ENCODE data around the gene PHLDB1. TPM values are rescaled to one million over a fixed set of nuclear protein-coding genes. Genes with fewer than 3 reads are reported as not detected.

The PHLDB1 gene
- total and polyA plus RNA-seq, 2 donors (not counting 3 experiments of a cell fraction or from before 2014, with no cell fraction given), result 99.7 to 183 TPM

DNA sequence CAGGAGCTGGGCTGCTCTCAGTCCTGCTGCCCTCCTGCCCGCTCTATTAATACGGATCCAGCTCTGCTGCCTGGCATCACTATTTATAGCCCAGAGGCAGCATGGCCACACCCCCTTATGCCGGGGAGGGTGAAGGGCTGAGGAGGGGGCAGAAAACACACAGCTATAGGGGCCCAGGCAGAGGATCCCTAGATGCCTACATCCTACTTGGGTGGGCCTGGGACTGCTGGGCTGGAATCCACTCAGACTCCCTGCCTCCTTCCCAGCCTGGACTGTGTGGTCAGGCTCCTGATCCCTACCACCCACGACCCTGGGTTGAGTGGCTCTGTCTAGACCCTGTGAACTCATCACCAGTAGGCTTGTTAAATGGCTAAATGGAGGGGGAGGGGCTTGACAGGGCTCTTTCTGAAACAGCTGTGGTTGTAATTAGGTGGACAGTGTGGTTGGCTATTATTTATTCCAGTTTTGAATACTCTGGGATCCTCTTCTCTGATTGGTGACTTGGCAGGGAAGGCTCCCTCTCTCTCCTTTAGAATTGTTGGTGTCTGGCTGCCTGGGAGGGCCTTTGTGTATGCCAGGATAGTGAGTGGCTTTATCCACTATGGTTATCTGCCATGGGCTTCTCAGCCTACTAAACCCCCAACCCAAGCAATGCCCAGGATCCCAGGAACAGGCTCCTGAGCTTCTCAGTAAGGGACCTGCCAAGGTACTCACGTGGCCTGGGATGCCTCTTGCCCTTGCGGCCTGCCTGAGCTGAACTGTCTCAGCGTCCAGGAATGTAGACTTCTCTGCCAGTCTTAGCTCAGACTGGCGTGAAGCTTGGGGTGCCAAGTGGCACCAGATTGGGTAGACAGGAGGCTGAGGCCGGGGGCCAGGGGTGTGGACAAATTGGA lies 15.2 kb downstream of the PHLDB1 start:
- Histone ChIP-seq H3K4me1 (ENCODE audit: control insufficient read depth, extremely low read depth, insufficient read depth, low read length) (peaks cover 51% of the 10 kb centered on the region), H3K9me1 (replicated peaks; ENCODE audit: control insufficient read depth, extremely low read depth, insufficient read depth, low read length) (no peaks in the 10 kb centered on the region), H3K27me3 (ENCODE audit: control insufficient read depth in 2 of 2, insufficient read depth in 2 of 2, low read length in 2 of 2) (no peaks in the 10 kb centered on the region), H3K4me3 (replicated peaks in 1 of 3; ENCODE audit: insufficient read depth in 1 of 3, low read depth in 1 of 3, low read length in 3 of 3) (peak overlapping the region in 2 of 3 experiments; percentile 70 to 74), H3K79me2 (ENCODE audit: control insufficient read depth, insufficient read depth, low read length) (peaks cover 51% of the 10 kb centered on the region), H2AFZ (ENCODE audit: low read depth, low read length) (no peak overlapping the region), H3K9me3 (replicated peaks; ENCODE audit: control insufficient read depth, insufficient read depth, low read length) (no peaks in the 10 kb centered on the region), H3K36me3 (ENCODE audit: control insufficient read depth in 2 of 2, extremely low read depth in 1 of 2, insufficient read depth in 2 of 2, low read length in 2 of 2) (peaks cover 6 to 20% of the 10 kb centered on the region in 2 experiments), H3K27ac (ENCODE audit: insufficient read depth, low read depth, low read length) (peak overlapping the region; percentile 19), H3K4me2 (ENCODE audit: insufficient read depth, low read length) (peak overlapping the region; percentile 59), H3K9ac (replicated peaks; ENCODE audit: extremely low read depth, insufficient read depth, low read length) (peak overlapping the region; percentile 78), H4K20me1 (replicated peaks; ENCODE audit: control insufficient read depth, extremely low read depth, insufficient read depth, low read length) (no peaks in the 10 kb centered on the region)
- intact Hi-C loops (cut with micrococcal nuclease), result no loop called here
- TF ChIP-seq POLR2A (IDR thresholded peaks at IDR 0.05; ENCODE audit: low read depth, low read length), result peak; percentile 20
- TF ChIP-seq, protein P1, sequence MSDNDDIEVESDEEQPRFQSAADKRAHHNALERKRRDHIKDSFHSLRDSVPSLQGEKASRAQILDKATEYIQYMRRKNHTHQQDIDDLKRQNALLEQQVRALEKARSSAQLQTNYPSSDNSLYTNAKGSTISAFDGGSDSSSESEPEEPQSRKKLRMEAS (IDR thresholded peaks at IDR 0.05; ENCODE audit: insufficient read depth, insufficient read length), result no peak
- no TSS peak for BruUV-seq (replicated peaks)
- ChIA-PET POLR2A (interaction anchor here (0.6 to 3.9 kb wide), 3 partner anchors 10 to 163 kb away, joined by 3 to 29 read pairs (median 13); partner anchors contain the start of gene PHLDB1), CTCF (interaction anchor here (1.0 to 8.3 kb wide), 6 partner anchors 10 to 37 kb away, joined by 3 to 138 read pairs (median 7); partner anchors contain the start of gene PHLDB1)
- peak; percentile 63 for FAIRE-seq
- dilution Hi-C loops (cut with MboI; ENCODE audit: extremely low pct_ligation_motif_present, low sequenced_read_pairs), result no loop called here
- DNase-seq (ENCODE audit: low read depth, low spot score), result peak; percentile 32

DNA sequence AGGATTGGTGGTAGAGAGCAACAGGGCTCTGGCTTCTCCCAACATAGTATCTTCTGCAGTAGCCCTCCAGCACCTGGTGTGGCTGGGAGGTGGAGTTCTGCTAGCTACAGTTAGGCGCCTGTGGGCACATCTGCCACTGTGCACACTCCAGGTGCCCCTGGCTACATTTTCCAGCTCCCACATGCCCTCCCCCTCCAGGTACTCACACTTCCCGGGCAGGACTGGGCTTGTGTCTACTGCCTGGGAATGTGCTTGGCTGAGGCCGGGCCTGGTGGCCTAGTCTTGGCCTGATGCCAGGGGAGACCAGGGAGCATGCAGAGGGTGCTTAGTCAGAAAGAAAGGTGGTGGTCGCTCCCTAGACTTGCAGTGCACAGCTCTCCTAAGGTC lies 15.8 kb downstream of the PHLDB1 start:
- no peak overlapping the region for H3K9ac ChIP-seq (replicated peaks; ENCODE audit: extremely low read depth, insufficient read depth, low read length)
- H4K20me1 ChIP-seq (replicated peaks; ENCODE audit: control insufficient read depth, extremely low read depth, insufficient read depth, low read length), result no peaks in the 10 kb centered on the region
- H3K4me3 ChIP-seq (replicated peaks in 1 of 3; ENCODE audit: insufficient read depth in 1 of 3, low read depth in 1 of 3, low read length in 3 of 3), result peak overlapping the region in 1 of 3 experiments; percentile 1
- peaks cover 56% of the 10 kb centered on the region for H3K79me2 ChIP-seq (ENCODE audit: control insufficient read depth, insufficient read depth, low read length)
- TF ChIP-seq POLR2A (IDR thresholded peaks at IDR 0.05; ENCODE audit: low read depth, low read length), result peak; percentile 13
- no peak for TF ChIP-seq EZH2 (IDR thresholded peaks at IDR 0.05; ENCODE audit: borderline replicate concordance, low read depth, low read length, severe bottlenecking)
- TF ChIP-seq GATA2 (IDR thresholded peaks at IDR 0.05; ENCODE audit: insufficient read depth, insufficient read length, low read depth, low read length), result no peak
- no peak overlapping the region for H2AFZ ChIP-seq (ENCODE audit: low read depth, low read length)
- H3K9me3 ChIP-seq (replicated peaks; ENCODE audit: control insufficient read depth, insufficient read depth, low read length), result no peaks in the 10 kb centered on the region
- FAIRE-seq (peak; percentile 79), DNase-seq (ENCODE audit: low read depth, low spot score) (peak; percentile 28)
- no peaks in the 10 kb centered on the region for H3K9me1 ChIP-seq (replicated peaks; ENCODE audit: control insufficient read depth, extremely low read depth, insufficient read depth, low read length)
- no TSS peak for BruUV-seq (replicated peaks)
- H3K4me2 ChIP-seq (ENCODE audit: insufficient read depth, low read length), result peak overlapping the region; percentile 59
- dilution Hi-C loops (cut with MboI; ENCODE audit: extremely low pct_ligation_motif_present, low sequenced_read_pairs) (no loop called here), intact Hi-C loops (cut with micrococcal nuclease) (no loop called here)
- ChIA-PET CTCF (interaction anchor here (1.6 to 8.3 kb wide), 4 partner anchors 14 to 36 kb away, joined by 6 to 138 read pairs (median 9); partner anchors contain the start of gene PHLDB1), POLR2A (interaction anchor here (0.6 to 3.9 kb wide), 2 partner anchors 15 to 162 kb away, joined by 3 to 29 read pairs; partner anchors contain the start of gene PHLDB1)
- no peaks in the 10 kb centered on the region for H3K27me3 ChIP-seq (ENCODE audit: control insufficient read depth in 2 of 2, insufficient read depth in 2 of 2, low read length in 2 of 2)
- H3K4me1 ChIP-seq (ENCODE audit: control insufficient read depth, extremely low read depth, insufficient read depth, low read length), result peaks cover 45% of the 10 kb centered on the region
- H3K36me3 ChIP-seq (ENCODE audit: control insufficient read depth in 2 of 2, extremely low read depth in 1 of 2, insufficient read depth in 2 of 2, low read length in 2 of 2), result peaks cover 10 to 25% of the 10 kb centered on the region in 2 experiments
- peak overlapping the region; percentile 19 for H3K27ac ChIP-seq (ENCODE audit: insufficient read depth, low read depth, low read length)
